Measurements from ENCODE around the gene EMILIN3.

DNA sequence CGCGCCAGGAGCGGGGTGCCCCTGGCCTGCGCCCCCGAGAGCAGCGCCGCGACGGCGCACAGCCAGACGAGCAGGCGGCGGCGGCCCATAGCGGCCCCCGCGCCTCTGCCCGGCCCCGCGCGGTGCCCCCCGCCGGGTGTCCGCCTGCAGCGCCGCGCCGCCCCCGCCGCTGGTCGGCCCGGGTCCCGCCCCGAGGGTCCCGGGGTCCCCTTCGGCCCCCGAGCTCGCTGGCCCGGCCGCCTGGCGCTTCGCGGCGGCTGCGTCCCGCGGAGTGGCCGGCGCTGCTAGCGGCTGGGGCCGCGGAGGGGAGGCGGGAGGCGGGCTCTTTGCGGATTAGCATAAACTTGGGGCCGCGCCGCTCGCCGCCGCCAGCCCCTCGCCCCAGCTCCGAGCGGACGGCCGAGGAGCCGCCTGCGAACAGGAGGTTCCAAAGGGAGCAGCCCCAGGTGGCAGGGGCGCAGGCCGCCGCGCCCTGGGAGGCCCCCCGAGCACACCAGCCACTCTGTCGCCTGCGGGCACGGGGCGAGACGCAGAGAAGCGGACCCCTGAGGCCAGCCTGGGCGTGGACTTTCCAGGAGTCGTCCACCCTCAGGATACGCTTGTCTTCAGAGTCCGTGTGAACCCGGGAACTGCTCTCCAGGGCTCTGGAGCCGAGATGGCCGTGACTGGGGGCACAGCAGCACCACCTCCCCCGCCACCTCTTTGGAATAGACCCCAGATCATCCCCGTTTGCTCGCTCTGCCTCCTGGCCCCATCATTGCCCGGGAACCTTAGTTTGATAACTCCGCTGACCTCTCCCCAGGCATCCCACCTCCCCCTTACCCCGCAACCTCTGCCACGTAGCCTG is at the start of gene EMILIN3:
- TF ChIP-seq, protein P1, sequence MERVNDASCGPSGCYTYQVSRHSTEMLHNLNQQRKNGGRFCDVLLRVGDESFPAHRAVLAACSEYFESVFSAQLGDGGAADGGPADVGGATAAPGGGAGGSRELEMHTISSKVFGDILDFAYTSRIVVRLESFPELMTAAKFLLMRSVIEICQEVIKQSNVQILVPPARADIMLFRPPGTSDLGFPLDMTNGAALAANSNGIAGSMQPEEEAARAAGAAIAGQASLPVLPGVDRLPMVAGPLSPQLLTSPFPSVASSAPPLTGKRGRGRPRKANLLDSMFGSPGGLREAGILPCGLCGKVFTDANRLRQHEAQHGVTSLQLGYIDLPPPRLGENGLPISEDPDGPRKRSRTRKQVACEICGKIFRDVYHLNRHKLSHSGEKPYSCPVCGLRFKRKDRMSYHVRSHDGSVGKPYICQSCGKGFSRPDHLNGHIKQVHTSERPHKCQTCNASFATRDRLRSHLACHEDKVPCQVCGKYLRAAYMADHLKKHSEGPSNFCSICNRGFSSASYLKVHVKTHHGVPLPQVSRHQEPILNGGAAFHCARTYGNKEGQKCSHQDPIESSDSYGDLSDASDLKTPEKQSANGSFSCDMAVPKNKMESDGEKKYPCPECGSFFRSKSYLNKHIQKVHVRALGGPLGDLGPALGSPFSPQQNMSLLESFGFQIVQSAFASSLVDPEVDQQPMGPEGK (CRISPR knock-in tag; IDR thresholded peaks at IDR 0.05; ENCODE audit: borderline replicate concordance): no peak
- TF ChIP-seq ZFP30 (CRISPR knock-in tag; IDR thresholded peaks at IDR 0.05) (no peak), CSDC2 (CRISPR knock-in tag; IDR thresholded peaks at IDR 0.05) (no peak), TOX (CRISPR knock-in tag; IDR thresholded peaks at IDR 0.05; ENCODE audit: borderline replicate concordance) (no peak), TCF4 (CRISPR knock-in tag; IDR thresholded peaks at IDR 0.05; ENCODE audit: borderline replicate concordance) (no peak), ARNTL (CRISPR knock-in tag; IDR thresholded peaks at IDR 0.05; ENCODE audit: borderline replicate concordance, low read depth) (no peak), RARB (CRISPR knock-in tag; IDR thresholded peaks at IDR 0.05) (no peak), PPARA (CRISPR knock-in tag; IDR thresholded peaks at IDR 0.05; ENCODE audit: borderline replicate concordance) (no peak), SNAI2 (CRISPR knock-in tag; IDR thresholded peaks at IDR 0.05) (no peak)
